Testis (tissue), 3 donors: Measurements from ENCODE around the gene IRF2. TPM values are rescaled to one million over a fixed set of nuclear protein-coding genes. Genes with fewer than 3 reads are reported as not detected.

Experiments
- DNase-seq: peaks from one replicate; pipeline ENCODE4 v3.0.0-alpha.2; 2019
- H3K27ac ChIP-seq, 2 donors: fragments of 200-600 bp; sonication (generic); one replicate each; pipeline ENCODE4 v1.5.1; 2019
- H3K27me3 ChIP-seq: fragments of 200-600 bp; sonication (generic); one replicate; pipeline ENCODE4 v1.5.1; 2019
- H3K36me3 ChIP-seq: fragments of 200-600 bp; sonication (generic); one replicate; pipeline ENCODE4 v1.5.1; 2017; ENCODE audit warnings: low read depth; ENCODE audit errors: missing control alignments
- H3K4me1 ChIP-seq: fragments of 200-600 bp; sonication (generic); one replicate; pipeline ENCODE4 v1.5.1; 2019
- H3K4me3 ChIP-seq, 2 donors: fragments of 200-600 bp; sonication (generic); one replicate each; pipeline ENCODE4 v1.5.1; 2017 to 2019
- H3K9me3 ChIP-seq: fragments of 200-600 bp; sonication (generic); one replicate; pipeline ENCODE4 v1.5.1; 2017
- CTCF ChIP-seq, 3 experiments: fragments of 450-650 bp in 2 of 3; fragments of 200-600 bp in 1 of 3; sonication (generic) in 1 of 3; IDR thresholded peaks; one replicate each; pipeline ENCODE4 v1.5.1; 2016 to 2019; ENCODE audit warnings: antibody characterized with exemption in 3 of 3, mild to moderate bottlenecking in 2 of 3, moderate library complexity in 1 of 3
- POLR2A ChIP-seq: fragments of 450-650 bp; IDR thresholded peaks from one replicate; pipeline ENCODE4 v1.6.1; 2017; ENCODE audit warnings: antibody characterized with exemption, mild to moderate bottlenecking, moderate library complexity
- WGBS, 2 donors: methylation state at CpG; one replicate each; pipeline ENCODE4 v1.1.5; 2018; 5-methylcytosine and 5-hydroxymethylcytosine counted together
- intact Hi-C: fragments of 100-400 bp; cut with DNase I; formaldehyde crosslinking; loops from one replicate; pipeline ENCODE4 v1.15.1; 2023; ENCODE audit warnings: low total_unique reads
- polyA plus RNA-seq: library from polyadenylated mRNA; stranded (reverse); fragments of 350-450 nt; fragmentation: Illumina TruSeq; extraction: RNeasy Lipid Tissue Mini Kit (QIAGEN cat#74804); gene quantifications from one replicate; pipeline ENCODE4 v1.2.3, GENCODE V29; 2014; ENCODE audit warnings: low read depth, low replicate concordance; ENCODE audit not compliant: insufficient read depth
- total RNA-seq, 2 donors: library from RNA; depleted of rRNA; stranded (reverse); fragments of >200 nt; gene quantifications; one replicate each; pipeline ENCODE4 v1.2.3, GENCODE V29; 2016

Gene IRF2
- total and polyA plus RNA-seq, 3 donors from 2014 or later = 13.0 to 22.3 (median 16.1) TPM

- H3K36me3 ChIP-seq = no peaks in the 10 kb centered on the region
- H3K4me1 ChIP-seq = peaks cover 28% of the 10 kb centered on the region
- H3K9me3 ChIP-seq = no peaks in the 10 kb centered on the region
Measured at GRCh38 chr4:184400375-184400870, 73.9 kb downstream of the IRF2 start.

GRCh38 chr4:184399512-184399908, 74.8 kb downstream of the IRF2 start:
- DNase-seq = peak; percentile 75
- H3K27me3 ChIP-seq = no peaks in the 10 kb centered on the region
- peaks cover 29% of the 10 kb centered on the region for H3K4me1 ChIP-seq
- peak overlapping the region; percentile 73 to 79 for H3K27ac ChIP-seq
- H3K36me3 ChIP-seq = no peaks in the 10 kb centered on the region
- WGBS, 2 donors = 38 to 56% methylated on average over 3 of the region's 3 CpGs
- intact Hi-C loops = loop anchor here (10.0 kb wide), 2 partner anchors 55 to 75 kb away; partner anchors contain the start of gene IRF2
- H3K9me3 ChIP-seq = no peaks in the 10 kb centered on the region
- H3K4me3 ChIP-seq = no peak overlapping the region
- TF ChIP-seq CTCF (IDR thresholded peaks at IDR 0.05) (no peak), POLR2A (no peak)

More at GRCh38 chr4:184400375-184400870, 73.9 kb downstream of the IRF2 start:
- 61 to 67% methylated on average over 7 of the region's 7 CpGs for WGBS, 2 donors
- peak overlapping the region; percentile 73 to 79 for H3K27ac ChIP-seq
- intact Hi-C loops = no loop called here
- DNase-seq = no peak
- no peak for TF ChIP-seq POLR2A
- TF ChIP-seq CTCF (IDR thresholded peaks at IDR 0.05) = no peak
- no peak overlapping the region for H3K4me3 ChIP-seq
- no peaks in the 10 kb centered on the region for H3K27me3 ChIP-seq

- TF ChIP-seq CTCF (IDR thresholded peaks at IDR 0.05) = no peak
- no peak for TF ChIP-seq POLR2A
- Histone ChIP-seq H3K4me1 (peaks cover 29% of the 10 kb centered on the region), H3K27me3 (no peaks in the 10 kb centered on the region), H3K27ac (peak overlapping the region; percentile 73 to 79), H3K9me3 (no peaks in the 10 kb centered on the region), H3K36me3 (no peaks in the 10 kb centered on the region), H3K4me3 (no peak overlapping the region)
- WGBS, 2 donors = 82 to 91% methylated on average over 18 to 24 of the region's 24 CpGs
- intact Hi-C loops = loop anchor here (10.0 kb wide), 2 partner anchors 54 to 76 kb away; partner anchors contain the start of gene IRF2
- no peak for DNase-seq
Measured at GRCh38 chr4:184398741-184399511, 75.4 kb downstream of the IRF2 start.

- no peak for TF ChIP-seq CTCF (IDR thresholded peaks at IDR 0.05)
- WGBS, 2 donors = 50 to 55% methylated on average over 6 of the region's 6 CpGs
- DNase-seq = peak; percentile 49
- Histone ChIP-seq H3K4me1 (peaks cover 29% of the 10 kb centered on the region), H3K4me3 (no peak overlapping the region), H3K27ac (peak overlapping the region in 1 of 2 donors; percentile 24), H3K27me3 (no peaks in the 10 kb centered on the region), H3K9me3 (no peaks in the 10 kb centered on the region), H3K36me3 (no peaks in the 10 kb centered on the region)
- intact Hi-C loops = loop anchor here (10.0 kb wide), 2 partner anchors 53 to 77 kb away; partner anchors contain the start of gene IRF2
Measured at GRCh38 chr4:184397516-184398163, 76.7 kb downstream of the IRF2 start.
